AG04449 (cell line): ENCODE measurements around the gene MDK.

Experiments used
- CTCF ChIA-PET: fragments of 350-600 bp; formaldehyde crosslinking; extraction: SDS; loops from one replicate; lab custom pipeline; 2021; ENCODE audit warnings: antibody characterized with exemption; lab: Yijun Ruan, JAX
- POLR2A ChIA-PET: fragments of 400-600, 350-600 bp; formaldehyde crosslinking; extraction: SDS; loops from one replicate; lab custom pipeline; 2020; ENCODE audit warnings: antibody characterized with exemption, inconsistent platforms; lab: Yijun Ruan, JAX
- DNase-seq: peaks from one replicate; pipeline ENCODE4 v3.0.0-alpha.2; 2010; ENCODE audit warnings: low read depth, low spot score
- H3K4me3 ChIP-seq: 2 replicates; pipeline ENCODE4 v1.5.1; 2011; ENCODE audit warnings: low read depth, mild to moderate bottlenecking, control low read depth, low read length
- CTCF ChIP-seq: IDR thresholded peaks from one replicate; pipeline ENCODE4 v1.5.1; 2011; ENCODE audit warnings: mild to moderate bottlenecking, moderate library complexity, low read length, control low read depth, inconsistent platforms; ENCODE audit not compliant: insufficient read depth; ENCODE audit errors: missing control alignments

Gene MDK

GRCh38 chr11:46382646-46383403 lies 1.4 kb downstream of the MDK start:
- ChIA-PET CTCF (interaction anchor here (0.6 to 2.4 kb wide), 28 partner anchors 9 to 433 kb away, joined by 3 to 32 read pairs (median 4); partner anchors contain the start of gene CHRM4), POLR2A (no interaction called here)
- peak overlapping the region; percentile 64 for H3K4me3 ChIP-seq
- TF ChIP-seq CTCF = peak; percentile 65
- DNase-seq = no peak

GRCh38 chr11:46383404-46383758 lies 1.9 kb downstream of the MDK start:
- H3K4me3 ChIP-seq = no peak overlapping the region
- DNase-seq = no peak
- no peak for TF ChIP-seq CTCF
- CTCF ChIA-PET = interaction anchor here (0.6 to 2.4 kb wide), 29 partner anchors 9 to 433 kb away, joined by 3 to 32 read pairs (median 4); partner anchors contain the start of gene CHRM4
- POLR2A ChIA-PET = no interaction called here

- no peak for TF ChIP-seq CTCF
- CTCF ChIA-PET = interaction anchor here (0.6 to 2.4 kb wide), 21 partner anchors 8 to 432 kb away, joined by 3 to 32 read pairs (median 5); partner anchors contain the start of gene CHRM4
- no peak for DNase-seq
- POLR2A ChIA-PET = no interaction called here
- no peak overlapping the region for H3K4me3 ChIP-seq
These were observed 2.7 kb downstream of the MDK start for GRCh38 chr11:46383974-46384701.

- ChIA-PET CTCF (interaction anchor here (1.6 to 5.2 kb wide), 2 partner anchors 16 to 150 kb away, joined by 5 to 62 read pairs; no protein-coding TSS in a partner anchor), POLR2A (no interaction called here)
- no peak for TF ChIP-seq CTCF
- H3K4me3 ChIP-seq = no peak overlapping the region
- DNase-seq = no peak
These were observed 3.9 kb downstream of the MDK start for GRCh38 chr11:46385169-46386004.

- no peak for TF ChIP-seq CTCF
- CTCF ChIA-PET = interaction anchor here (1.6 to 7.5 kb wide), 6 partner anchors 17 to 233 kb away, joined by 5 to 103 read pairs (median 46); partner anchors contain the start of genes ATG13 and HARBI1
These were observed 4.6 kb downstream of the MDK start for GRCh38 chr11:46386005-46386578.

More at GRCh38 chr11:46386005-46386578, 4.6 kb downstream of the MDK start:
- POLR2A ChIA-PET = no interaction called here
- H3K4me3 ChIP-seq = no peak overlapping the region
- no peak for DNase-seq
